NAMALWA (cell line): ENCODE measurements around the gene NAA15.
"Not testable (repeated sequence)": the region's sequence is repeated elsewhere in the genome, so short reads cannot be mapped to it uniquely, and the experiment has no call there.

ENCODE experiments used
- DNase-seq: peaks from one replicate; pipeline ENCODE4 v3.0.0-alpha.2; 2015; ENCODE audit warnings: low spot score

Gene NAA15

DNA sequence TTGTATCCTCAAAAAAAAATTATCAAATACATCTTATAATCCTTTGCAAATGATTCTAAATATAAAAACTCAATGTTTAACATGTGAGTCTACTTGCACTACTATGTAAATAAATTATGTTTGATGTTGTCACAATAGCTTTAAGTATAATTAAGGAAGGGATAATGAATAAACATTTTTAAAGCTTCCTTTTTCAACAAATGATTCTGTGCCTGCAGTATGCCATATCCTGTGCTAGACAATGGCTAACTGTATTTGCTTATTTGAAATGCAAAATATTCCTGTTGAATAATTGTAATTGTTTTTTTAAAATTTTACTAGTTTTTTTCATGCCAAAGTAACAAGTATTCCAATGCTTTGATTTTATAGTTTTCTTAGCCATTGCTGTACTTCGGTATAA lies 60.0 kb downstream of the NAA15 start:
- DNase-seq: no peak

DNA sequence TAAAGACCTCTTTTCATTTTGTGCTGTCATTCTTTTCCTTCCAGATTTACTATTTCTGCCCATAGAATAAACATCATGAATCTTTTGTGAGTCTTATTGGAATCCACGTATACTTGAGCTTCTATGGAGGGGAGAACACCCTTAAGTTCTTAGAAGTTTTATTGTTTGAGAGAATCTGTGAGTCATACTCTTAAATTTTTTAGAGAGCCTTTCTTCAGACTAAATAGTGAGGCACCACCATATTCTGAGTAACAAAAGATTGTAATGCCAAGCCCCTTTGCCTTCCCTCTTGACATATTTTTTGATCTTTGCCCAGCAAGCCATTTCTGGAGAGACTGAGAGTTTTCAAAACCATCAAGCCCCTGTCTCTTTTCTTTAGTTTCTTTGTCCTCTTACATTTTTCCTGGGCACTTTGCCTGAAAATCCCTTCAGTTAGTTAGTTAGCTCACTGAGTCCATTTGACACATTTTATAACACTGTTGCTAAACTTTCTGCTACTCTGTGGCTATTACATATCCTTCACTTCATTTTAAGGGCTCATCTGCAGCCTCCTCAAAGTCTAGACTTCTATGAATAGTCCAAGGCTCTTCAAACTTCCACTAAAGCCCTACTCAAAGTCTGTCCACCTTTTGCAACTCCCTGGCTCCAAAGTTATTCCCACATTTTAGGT lies 66.3 kb downstream of the NAA15 start:
- no peak for DNase-seq

- DNase-seq: no peak
These were observed 67.7 kb downstream of the NAA15 start for GRCh38 chr4:139368998-139369397.

- DNase-seq: no peak
These were observed 72.9 kb downstream of the NAA15 start for GRCh38 chr4:139374251-139374650.

GRCh38 chr4:139386421-139386820 lies 85.1 kb downstream of the NAA15 start:
- DNase-seq: no peak

- DNase-seq: no peak
These were observed 87.8 kb downstream of the NAA15 start for GRCh38 chr4:139389102-139389501.

DNA sequence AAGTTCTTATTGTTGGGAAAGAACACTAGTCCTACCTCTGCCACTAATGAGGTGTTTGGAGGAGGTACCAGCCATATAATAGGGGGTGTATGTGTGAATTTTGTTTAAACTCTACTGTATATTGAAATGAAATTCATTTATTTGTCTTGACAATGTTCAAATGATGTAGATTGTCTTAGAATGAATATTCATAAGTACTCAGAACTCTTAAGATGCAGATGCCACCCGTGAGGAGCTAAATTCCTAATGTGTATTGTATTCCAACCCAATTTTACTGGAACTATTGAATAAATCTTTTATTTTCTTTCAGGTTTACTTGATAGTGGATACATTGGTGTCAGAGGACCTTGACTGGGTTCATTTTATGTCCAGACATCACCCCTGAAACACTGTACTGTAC lies 88.7 kb downstream of the NAA15 start:
- DNase-seq: no peak

- no peak for DNase-seq
These were observed 90.4 kb downstream of the NAA15 start for GRCh38 chr4:139391731-139392130.

GRCh38 chr4:139392797-139393196 lies 91.5 kb downstream of the NAA15 start:
- DNase-seq: no peak

DNA sequence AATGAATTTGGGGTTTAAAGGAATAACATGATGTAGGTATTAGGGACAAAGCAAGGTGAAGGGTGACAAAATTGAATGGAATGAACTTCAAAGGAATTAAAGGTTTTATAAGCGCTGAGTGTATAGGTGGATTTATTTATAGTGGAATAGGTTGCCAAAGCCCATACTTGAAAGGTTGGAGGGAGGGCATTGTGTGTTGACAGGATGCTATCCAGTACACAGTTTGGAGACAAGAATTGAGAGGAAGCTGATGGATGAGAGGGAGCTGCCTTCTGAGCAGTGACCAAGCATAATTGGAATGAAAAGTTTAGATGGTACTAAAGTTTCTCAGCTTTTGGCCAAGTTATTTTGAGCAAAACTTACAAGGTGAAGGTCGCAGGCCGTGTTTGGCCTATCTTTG lies 100.1 kb downstream of the NAA15 start:
- no peak for DNase-seq

GRCh38 chr4:139402436-139402835 lies 101.1 kb downstream of the NAA15 start:
- no peak for DNase-seq

GRCh38 chr4:139403462-139403861 lies 102.2 kb downstream of the NAA15 start:
- DNase-seq: peak; percentile 41

GRCh38 chr4:139410312-139410711 lies 109.0 kb downstream of the NAA15 start:
- no peak for DNase-seq

DNA sequence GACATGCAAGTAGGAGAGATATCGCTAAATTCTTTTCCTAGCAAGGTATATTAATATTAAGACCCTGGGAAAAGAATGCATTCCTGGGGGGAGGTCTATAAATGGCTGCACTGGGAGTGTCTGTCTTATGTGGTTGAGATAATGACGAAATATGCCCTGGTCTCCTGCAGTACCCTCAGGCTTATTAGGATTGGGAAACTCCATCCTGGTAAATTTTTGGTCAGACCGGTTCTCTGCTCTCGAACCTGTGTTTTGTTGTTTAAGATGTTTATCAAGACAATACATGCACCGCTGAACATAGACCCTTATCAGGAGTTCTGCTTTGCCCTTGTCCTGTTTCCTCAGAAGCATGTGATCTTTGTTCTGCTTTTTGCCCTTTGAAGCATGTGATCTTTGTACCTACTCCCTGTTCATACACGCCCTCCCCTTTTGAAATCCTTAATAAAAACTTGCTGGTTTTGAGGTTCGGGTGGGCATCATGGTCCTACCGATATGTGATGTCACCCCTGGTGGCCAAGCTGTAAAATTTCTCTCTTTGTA lies 113.4 kb downstream of the NAA15 start:
- DNase-seq: not testable (repeated sequence)

- peak; percentile 67 for DNase-seq
These were observed 114.9 kb downstream of the NAA15 start for GRCh38 chr4:139416073-139416673.

DNA sequence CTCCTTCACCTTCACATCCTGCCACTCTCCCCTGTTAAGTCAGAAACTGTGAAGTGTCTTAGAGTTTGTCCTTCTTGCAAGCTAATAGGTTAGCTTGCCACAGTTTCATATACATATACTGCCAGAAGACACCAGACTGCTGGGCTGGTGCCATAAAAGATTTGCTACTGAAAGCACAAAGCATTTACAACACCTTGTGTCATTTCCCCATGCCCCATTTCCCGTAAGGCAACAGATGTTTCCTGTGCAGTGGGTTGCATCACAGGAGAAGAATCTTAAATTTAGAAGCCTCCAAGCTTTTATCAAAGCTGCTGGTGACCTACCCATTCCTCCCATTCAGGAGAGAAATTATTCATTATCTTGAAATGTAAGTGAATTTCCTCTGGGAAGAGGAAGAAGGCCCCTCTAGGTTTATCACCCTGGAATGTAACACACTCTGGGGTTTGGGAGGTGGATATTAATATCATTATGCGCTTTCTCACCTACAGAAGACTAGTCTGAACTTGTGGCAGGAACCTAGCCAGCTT lies 118.1 kb downstream of the NAA15 start:
- DNase-seq: peak; percentile 49

DNA sequence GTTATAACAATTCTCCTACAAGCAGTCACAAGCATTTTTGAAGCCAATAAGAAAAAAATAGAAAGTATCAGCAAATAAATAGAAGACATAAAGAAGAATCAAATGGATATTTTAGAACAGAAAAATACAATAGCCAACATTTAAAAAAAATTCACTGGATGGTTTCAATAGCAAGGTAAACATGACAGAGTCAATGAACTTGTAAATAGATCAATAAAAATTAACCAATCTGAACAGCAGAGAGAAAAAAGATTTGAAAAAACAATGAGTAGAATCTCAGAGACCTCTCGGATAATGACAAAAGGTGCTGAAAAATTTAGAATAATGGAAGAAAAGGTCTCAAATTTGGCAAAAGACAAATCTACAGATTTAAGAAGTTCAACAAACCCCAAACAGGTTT lies 119.3 kb downstream of the NAA15 start:
- no peak for DNase-seq

DNA sequence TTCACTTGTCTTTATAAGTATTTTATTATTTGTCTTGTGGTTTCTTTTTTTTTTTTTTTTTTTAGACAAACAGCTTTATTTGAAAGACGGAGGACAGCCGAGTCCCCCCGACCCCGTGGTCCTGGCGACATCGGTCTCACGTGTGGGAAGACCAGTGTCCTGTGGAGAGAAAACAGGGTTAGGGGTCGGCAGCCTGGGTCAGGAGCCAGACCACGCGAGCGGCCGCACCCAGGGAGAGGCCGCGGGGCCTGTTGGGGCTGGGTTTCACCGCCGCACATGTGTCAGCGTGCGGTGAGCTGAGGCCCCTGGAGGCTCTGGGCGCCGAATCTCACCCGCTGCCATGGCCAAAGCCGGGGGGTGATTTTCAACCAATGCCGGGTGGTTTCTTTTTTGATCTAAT lies 134.8 kb downstream of the NAA15 start:
- no peak for DNase-seq

DNA sequence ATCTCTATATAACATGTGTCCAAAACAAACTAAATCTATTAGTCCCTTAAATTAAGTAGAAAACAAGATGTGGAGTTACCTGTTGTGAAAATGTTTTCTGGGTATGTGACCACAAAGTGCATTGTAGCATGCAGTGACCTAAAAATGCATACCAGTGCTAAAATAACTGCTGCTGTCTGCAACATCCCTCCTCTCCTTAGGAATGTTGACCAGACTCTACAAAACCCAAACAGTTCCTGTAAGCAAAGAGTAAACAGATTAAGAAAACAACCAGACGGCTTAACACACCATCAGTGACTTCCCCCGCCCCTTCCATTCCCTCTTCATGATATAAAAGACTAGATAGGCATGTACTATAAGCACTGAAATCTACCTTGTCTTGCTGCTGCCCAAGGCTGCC lies 136.8 kb downstream of the NAA15 start:
- no peak for DNase-seq

DNA sequence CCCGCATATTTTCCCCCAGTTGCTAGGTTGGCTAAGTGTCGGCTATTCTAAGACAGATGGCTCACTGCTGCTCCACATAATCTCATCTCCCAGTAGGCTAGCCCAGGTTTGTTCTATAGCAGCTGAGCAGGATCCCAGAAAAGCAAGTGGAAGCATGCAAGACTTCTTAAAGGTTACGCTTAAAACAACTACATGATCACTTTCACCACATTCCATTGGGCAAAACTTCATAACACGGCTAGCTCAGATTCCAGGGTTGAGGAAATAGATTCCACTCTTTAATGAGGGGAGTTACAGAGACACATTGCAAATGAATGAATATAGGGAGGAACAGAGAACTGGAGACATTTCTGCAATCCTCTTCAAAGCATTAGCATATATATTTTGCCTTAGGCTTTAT lies 139.7 kb downstream of the NAA15 start:
- no peak for DNase-seq

GRCh38 chr4:139443661-139444060 lies 142.4 kb downstream of the NAA15 start:
- no peak for DNase-seq

DNA sequence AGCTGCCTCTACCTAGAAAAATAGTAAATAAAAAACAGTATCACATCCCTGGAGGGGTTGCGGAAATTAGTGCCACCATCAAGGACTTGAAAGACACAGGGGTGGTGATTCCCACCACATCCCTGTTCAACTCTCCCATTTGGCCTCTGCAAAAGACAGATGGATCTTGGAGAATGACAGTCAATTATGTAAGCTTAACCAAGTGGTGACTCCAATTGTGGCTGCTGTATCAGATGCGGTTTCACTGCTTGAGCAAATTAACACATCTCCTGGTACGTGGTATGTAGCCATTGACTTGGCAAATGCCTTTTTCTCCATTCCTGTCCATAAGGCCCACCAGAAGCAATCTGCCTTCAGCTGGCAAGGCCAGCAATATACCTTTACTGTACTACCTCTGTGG lies 143.6 kb downstream of the NAA15 start:
- DNase-seq: not testable (repeated sequence)

GRCh38 chr4:139447078-139447477 lies 145.8 kb downstream of the NAA15 start:
- DNase-seq: not testable (repeated sequence)

- DNase-seq: no peak
These were observed 149.3 kb downstream of the NAA15 start for GRCh38 chr4:139450586-139450985.
